ENCODE results near the gene RCOR1.
"Not testable (repeated sequence)": the region's sequence is repeated elsewhere in the genome, so short reads cannot be mapped to it uniquely, and the experiment has no call there.

The RCOR1 gene

DNA sequence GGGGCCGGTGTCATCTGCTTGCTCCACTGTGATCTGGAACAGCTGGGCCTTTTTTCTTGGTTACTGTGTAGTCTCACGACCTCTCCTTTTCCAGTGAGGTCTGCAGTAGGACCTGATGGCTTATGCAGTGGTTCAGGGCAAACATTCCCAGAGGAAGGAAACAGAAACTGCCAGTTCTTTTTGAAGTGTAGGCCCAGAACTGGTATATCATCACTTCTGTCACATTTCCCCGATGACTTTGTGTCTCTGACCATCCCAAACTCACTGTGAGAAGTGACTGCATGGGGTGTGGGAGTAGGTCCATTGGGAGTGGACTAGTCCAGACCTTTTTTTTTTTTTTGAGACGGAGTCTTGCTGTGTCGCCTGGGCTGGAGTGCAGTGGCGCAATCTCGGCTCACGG, 38.4 kb downstream of the RCOR1 start:
- POLR2A ChIA-PET, result interaction anchor here (1.3 kb wide), 1 partner anchor 107 kb away, joined by 3 read pairs; no protein-coding TSS in a partner anchor
- CTCF ChIA-PET, result no interaction called here
- no peak for TF ChIP-seq NFRKB (IDR thresholded peaks at IDR 0.05)
- TF ChIP-seq L3MBTL2 (conservative IDR thresholded peaks at IDR 0.05), result no peak
- TF ChIP-seq SP1 (IDR thresholded peaks at IDR 0.05), result no peak
- TF ChIP-seq BHLHE40 (IDR thresholded peaks at IDR 0.05; ENCODE audit: borderline replicate concordance), result no peak
- TF ChIP-seq, protein P1, sequence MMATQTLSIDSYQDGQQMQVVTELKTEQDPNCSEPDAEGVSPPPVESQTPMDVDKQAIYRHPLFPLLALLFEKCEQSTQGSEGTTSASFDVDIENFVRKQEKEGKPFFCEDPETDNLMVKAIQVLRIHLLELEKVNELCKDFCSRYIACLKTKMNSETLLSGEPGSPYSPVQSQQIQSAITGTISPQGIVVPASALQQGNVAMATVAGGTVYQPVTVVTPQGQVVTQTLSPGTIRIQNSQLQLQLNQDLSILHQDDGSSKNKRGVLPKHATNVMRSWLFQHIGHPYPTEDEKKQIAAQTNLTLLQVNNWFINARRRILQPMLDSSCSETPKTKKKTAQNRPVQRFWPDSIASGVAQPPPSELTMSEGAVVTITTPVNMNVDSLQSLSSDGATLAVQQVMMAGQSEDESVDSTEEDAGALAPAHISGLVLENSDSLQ (IDR thresholded peaks at IDR 0.05), result no peak
- no peak for TF ChIP-seq LEF1 (IDR thresholded peaks at IDR 0.05; ENCODE audit: borderline replicate concordance)
- no peak for TF ChIP-seq ARNT (IDR thresholded peaks at IDR 0.05)
- no peak for TF ChIP-seq SUZ12 (IDR thresholded peaks at IDR 0.05)
- no peak for TF ChIP-seq ELF4 (IDR thresholded peaks at IDR 0.05)
- no peak for TF ChIP-seq CTBP1 (IDR thresholded peaks at IDR 0.05; ENCODE audit: borderline replicate concordance)
- DNase-seq (ENCODE audit: extremely low spot score), result no peak

DNA sequence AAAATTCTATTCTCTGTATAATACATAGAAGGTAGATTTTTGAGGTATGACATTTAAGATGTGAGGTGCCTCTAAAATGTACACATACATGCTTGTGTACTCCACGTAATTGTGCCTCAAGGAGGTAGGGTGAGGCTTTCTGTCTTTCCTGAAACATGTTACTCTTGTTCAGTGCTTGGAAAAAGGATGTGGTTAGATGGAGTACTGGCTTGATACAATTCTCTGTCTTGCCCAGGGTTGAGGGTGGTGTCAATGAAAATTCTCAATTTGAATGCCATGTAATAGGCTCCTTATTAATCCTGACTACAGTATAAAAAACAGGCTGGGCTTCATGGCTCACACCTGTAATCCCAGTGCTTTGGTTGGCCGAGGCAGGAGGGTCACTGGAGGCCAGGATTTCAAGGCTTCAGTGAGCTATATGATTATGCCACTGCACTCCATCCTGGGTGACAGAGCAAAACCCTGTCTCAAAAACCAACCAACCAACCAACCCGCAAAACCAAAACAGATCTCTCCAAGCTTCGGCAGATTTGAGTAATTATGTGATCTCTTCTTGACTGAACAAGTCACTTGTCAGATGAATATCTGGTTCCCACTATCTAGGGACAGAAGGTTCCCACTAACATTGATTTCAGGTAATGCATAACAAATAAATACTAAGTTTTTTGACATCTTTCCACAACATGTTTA, 41.6 kb downstream of the RCOR1 start:
- no peak for TF ChIP-seq SUZ12 (IDR thresholded peaks at IDR 0.05)
- no peak for TF ChIP-seq ZNF384 (IDR thresholded peaks at IDR 0.05)
- DNase-seq (ENCODE audit: extremely low spot score), result no peak
- ChIA-PET CTCF (no interaction called here), POLR2A (no interaction called here)

GRCh38 chr14:102639611-102640010, 47.2 kb downstream of the RCOR1 start:
- CTCF ChIA-PET, result interaction anchor here (0.6 kb wide), 1 partner anchor 29 kb away, joined by 3 read pairs; no protein-coding TSS in a partner anchor
- POLR2A ChIA-PET; DNase-seq (ENCODE audit: extremely low spot score): not testable (repeated sequence)

DNA sequence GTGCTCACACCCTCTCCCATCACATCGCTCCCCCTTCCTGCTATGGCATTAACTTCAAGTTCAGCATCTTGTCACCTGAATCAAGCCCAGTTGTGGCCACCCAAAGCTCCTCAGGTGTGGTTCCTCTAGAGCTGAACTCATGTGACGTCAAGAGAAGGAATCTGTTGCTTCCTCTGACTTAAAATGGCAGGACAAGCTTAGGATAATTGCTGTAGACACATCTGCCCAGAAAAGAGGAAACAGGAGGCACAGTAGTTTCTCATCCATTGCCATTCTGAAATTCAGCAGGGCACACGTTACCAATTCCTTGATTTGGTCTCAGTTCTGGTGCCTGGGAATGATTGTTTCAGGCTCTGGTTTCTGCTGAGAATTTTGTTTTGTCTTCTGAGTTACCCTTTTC, 52.1 kb downstream of the RCOR1 start:
- DNase-seq (ENCODE audit: extremely low spot score), result no peak
- ChIA-PET POLR2A (no interaction called here), CTCF (interaction anchor here (1.4 kb wide), 1 partner anchor 50 kb away, joined by 4 read pairs; no protein-coding TSS in a partner anchor)
- TF ChIP-seq SUZ12 (IDR thresholded peaks at IDR 0.05) (no peak), NFRKB (IDR thresholded peaks at IDR 0.05) (no peak), LEF1 (IDR thresholded peaks at IDR 0.05; ENCODE audit: borderline replicate concordance) (no peak), ELF4 (IDR thresholded peaks at IDR 0.05) (no peak), FOXA1 (IDR thresholded peaks at IDR 0.05) (no peak), HDGF (IDR thresholded peaks at IDR 0.05; ENCODE audit: borderline replicate concordance) (no peak), BHLHE40 (IDR thresholded peaks at IDR 0.05; ENCODE audit: borderline replicate concordance) (no peak), TARDBP (IDR thresholded peaks at IDR 0.05) (no peak), ZNF384 (IDR thresholded peaks at IDR 0.05) (no peak), FOXK2 (IDR thresholded peaks at IDR 0.05) (no peak), FOXM1 (IDR thresholded peaks at IDR 0.05; ENCODE audit: borderline replicate concordance) (no peak), SP1 (IDR thresholded peaks at IDR 0.05) (no peak), ARNT (IDR thresholded peaks at IDR 0.05) (no peak), CTBP1 (IDR thresholded peaks at IDR 0.05; ENCODE audit: borderline replicate concordance) (no peak), L3MBTL2 (conservative IDR thresholded peaks at IDR 0.05) (no peak)
- TF ChIP-seq, protein P1 (IDR thresholded peaks at IDR 0.05), result no peak

GRCh38 chr14:102645746-102646440, 53.4 kb downstream of the RCOR1 start:
- no peak for TF ChIP-seq ARNT (IDR thresholded peaks at IDR 0.05)
- TF ChIP-seq ELF4 (IDR thresholded peaks at IDR 0.05), result no peak
- TF ChIP-seq HDGF (IDR thresholded peaks at IDR 0.05; ENCODE audit: borderline replicate concordance), result no peak
- TF ChIP-seq FOXK2 (IDR thresholded peaks at IDR 0.05), result no peak
- TF ChIP-seq LEF1 (IDR thresholded peaks at IDR 0.05; ENCODE audit: borderline replicate concordance), result no peak
- no peak for TF ChIP-seq L3MBTL2 (conservative IDR thresholded peaks at IDR 0.05)
- TF ChIP-seq FOXA1 (IDR thresholded peaks at IDR 0.05), result no peak
- no peak for TF ChIP-seq SUZ12 (IDR thresholded peaks at IDR 0.05)
- ChIA-PET POLR2A (no interaction called here), CTCF (interaction anchor here (1.5 kb wide), 1 partner anchor 207 kb away, joined by 4 read pairs; no protein-coding TSS in a partner anchor)
- DNase-seq (ENCODE audit: extremely low spot score), result no peak

- TF ChIP-seq ZNF384 (IDR thresholded peaks at IDR 0.05) (no peak), L3MBTL2 (conservative IDR thresholded peaks at IDR 0.05) (no peak), HDGF (IDR thresholded peaks at IDR 0.05; ENCODE audit: borderline replicate concordance) (no peak), SUZ12 (IDR thresholded peaks at IDR 0.05) (no peak), CTBP1 (IDR thresholded peaks at IDR 0.05; ENCODE audit: borderline replicate concordance) (no peak), FOXA1 (IDR thresholded peaks at IDR 0.05) (no peak), FOXM1 (IDR thresholded peaks at IDR 0.05; ENCODE audit: borderline replicate concordance) (no peak), BHLHE40 (IDR thresholded peaks at IDR 0.05; ENCODE audit: borderline replicate concordance) (no peak), ARNT (IDR thresholded peaks at IDR 0.05) (no peak), FOXK2 (IDR thresholded peaks at IDR 0.05) (no peak), LEF1 (IDR thresholded peaks at IDR 0.05; ENCODE audit: borderline replicate concordance) (no peak), NFRKB (IDR thresholded peaks at IDR 0.05) (no peak), ELF4 (IDR thresholded peaks at IDR 0.05) (no peak), SP1 (IDR thresholded peaks at IDR 0.05) (no peak)
- TF ChIP-seq, protein P1 (IDR thresholded peaks at IDR 0.05), result no peak
- ChIA-PET POLR2A (no interaction called here), CTCF (interaction anchor here (1.5 kb wide), 1 partner anchor 208 kb away, joined by 4 read pairs; no protein-coding TSS in a partner anchor)
- no peak for DNase-seq (ENCODE audit: extremely low spot score)
Observed at GRCh38 chr14:102646615-102647014, 54.2 kb downstream of the RCOR1 start.
